Activated naive CD4-positive, alpha-beta T cell treated with anti-CD3 and anti-CD28 coated beads for 36 hours (primary cell): ENCODE data around the gene KRTAP10-2. TPM values are rescaled to one million over a fixed set of nuclear protein-coding genes. Genes with fewer than 3 reads are reported as not detected.
A peak's percentile ranks its signal among the peaks of the same experiment; 100 is the strongest.
"Not testable (repeated sequence)": the region's sequence is repeated elsewhere in the genome, so short reads cannot be mapped to it uniquely, and the experiment has no call there.

Experiments used
- CTCF ChIA-PET: fragments of 350-600 bp; sonication (Branson Sonifier 250); formaldehyde crosslinking; loops from one replicate; lab custom pipeline; 2021; ENCODE audit warnings: antibody characterized with exemption; lab: Charles Lee
- DNase-seq: peaks from one replicate; pipeline ENCODE4 v3.0.0-alpha.2; 2020
- H3K27ac Mint-ChIP-seq: one replicate; pipeline ENCODE4 v1.8.0; 2021; ENCODE audit warnings: mild to moderate bottlenecking, mixed read lengths
- H3K27me3 Mint-ChIP-seq: one replicate; pipeline ENCODE4 v1.8.0; 2021; ENCODE audit warnings: low read depth, mixed read lengths
- H3K36me3 Mint-ChIP-seq: one replicate; pipeline ENCODE4 v1.8.0; 2021; ENCODE audit warnings: low read depth, mixed read lengths
- H3K4me1 Mint-ChIP-seq: one replicate; pipeline ENCODE4 v1.8.0; 2021; ENCODE audit warnings: low read depth, mixed read lengths
- H3K4me3 Mint-ChIP-seq: one replicate; pipeline ENCODE4 v1.8.0; 2021; ENCODE audit warnings: mild to moderate bottlenecking, moderate library complexity, mixed read lengths
- H3K9me3 Mint-ChIP-seq: one replicate; pipeline ENCODE4 v1.8.0; 2021; ENCODE audit warnings: mixed read lengths
- intact Hi-C: fragments of 100-400 bp; cut with micrococcal nuclease; formaldehyde crosslinking; loops from one replicate; pipeline ENCODE4 v1.15.1; 2023
- total RNA-seq, 2 experiments: library from RNA; stranded (reverse); gene quantifications; one replicate each; pipeline ENCODE4 v1.2.3, GENCODE V29; 2021

Gene KRTAP10-2
- total RNA-seq, 2 experiments from 2014 or later: not detected

- DNase-seq: no peak
- H3K27me3 Mint-ChIP-seq: no peaks in the 10 kb centered on the region
- CTCF ChIA-PET: no interaction called here
- no peaks in the 10 kb centered on the region for H3K36me3 Mint-ChIP-seq
- H3K4me3 Mint-ChIP-seq: no peak overlapping the region
- intact Hi-C loops: no loop called here
- H3K27ac Mint-ChIP-seq: no peak overlapping the region
- H3K4me1 Mint-ChIP-seq: peaks cover 9% of the 10 kb centered on the region
- H3K9me3 Mint-ChIP-seq: peaks cover 2% of the 10 kb centered on the region
These were observed 17.6 kb upstream of the KRTAP10-2 start for GRCh38 chr21:44568667-44569556.

- Mint-ChIP-seq H3K4me3 (no peak overlapping the region), H3K36me3 (no peaks in the 10 kb centered on the region), H3K27ac (no peak overlapping the region), H3K27me3 (no peaks in the 10 kb centered on the region), H3K9me3 (peaks cover 2% of the 10 kb centered on the region), H3K4me1 (peaks cover 9% of the 10 kb centered on the region)
- CTCF ChIA-PET: no interaction called here
- intact Hi-C loops: no loop called here
- DNase-seq: no peak
These were observed 17.0 kb upstream of the KRTAP10-2 start for GRCh38 chr21:44568261-44568660.

DNA sequence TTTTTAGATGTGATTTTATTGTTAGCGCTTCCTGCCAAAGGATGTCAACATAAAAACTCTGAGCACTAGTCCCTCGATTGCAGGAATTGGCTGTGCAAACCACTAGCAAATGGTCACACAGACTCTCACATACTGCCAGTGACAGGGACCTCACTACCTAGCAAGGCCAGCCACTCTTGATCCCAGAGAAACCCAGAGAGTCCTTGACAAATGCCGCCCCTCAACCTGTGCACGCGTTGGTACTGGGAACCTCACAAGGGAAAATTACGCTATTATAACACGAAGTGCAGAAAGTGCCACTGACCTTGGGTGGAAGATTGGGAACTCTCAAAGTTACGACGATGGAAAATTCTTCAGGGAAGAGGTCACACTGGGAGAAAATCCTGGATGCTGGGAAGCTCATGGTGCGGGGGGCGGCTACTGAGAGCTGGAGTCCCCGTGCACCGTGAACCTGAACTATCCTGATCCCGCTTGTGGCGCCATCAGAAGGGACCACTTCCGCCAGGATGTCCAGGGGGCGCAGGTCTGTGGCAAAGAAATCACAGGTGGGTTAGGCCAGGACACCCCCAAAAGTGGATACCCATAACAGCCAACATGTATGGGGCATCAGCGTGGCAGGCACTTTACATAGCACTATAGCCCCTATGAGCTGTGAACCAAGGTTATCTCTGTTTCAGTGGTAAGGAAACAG is 16.3 kb upstream of the KRTAP10-2 start:
- Mint-ChIP-seq H3K36me3 (no peaks in the 10 kb centered on the region), H3K27me3 (no peaks in the 10 kb centered on the region), H3K4me1 (peaks cover 9% of the 10 kb centered on the region), H3K9me3 (peaks cover 2% of the 10 kb centered on the region), H3K27ac (no peak overlapping the region), H3K4me3 (no peak overlapping the region)
- no peak for DNase-seq
- CTCF ChIA-PET: no interaction called here
- intact Hi-C loops: no loop called here

DNA sequence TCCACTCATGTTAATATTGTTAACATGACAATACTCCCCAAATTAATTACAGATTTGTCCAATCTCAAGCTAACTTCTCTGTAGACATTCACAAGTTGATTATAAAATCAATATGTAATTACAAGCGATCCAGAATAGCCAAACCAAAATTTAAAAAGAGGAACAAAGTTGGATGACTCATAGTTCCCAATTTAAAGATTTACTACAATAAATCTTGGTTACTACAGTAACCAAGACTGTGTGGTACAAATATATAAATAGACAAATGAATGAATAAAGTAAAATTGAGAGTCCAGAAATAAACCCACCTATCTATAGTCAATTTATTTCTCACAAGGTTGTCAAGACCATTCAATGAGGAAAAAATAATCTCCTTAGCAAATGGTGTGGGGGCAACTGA is 15.1 kb upstream of the KRTAP10-2 start:
- Mint-ChIP-seq H3K27ac (no peak overlapping the region), H3K4me1 (peaks cover 9% of the 10 kb centered on the region), H3K27me3 (no peaks in the 10 kb centered on the region), H3K4me3 (no peak overlapping the region), H3K36me3 (no peaks in the 10 kb centered on the region), H3K9me3 (peaks cover 7% of the 10 kb centered on the region)
- intact Hi-C loops: no loop called here
- no peak for DNase-seq
- CTCF ChIA-PET: no interaction called here

- Mint-ChIP-seq H3K9me3 (peaks cover 10% of the 10 kb centered on the region), H3K27ac (peak overlapping the region; percentile 58), H3K36me3 (no peaks in the 10 kb centered on the region), H3K4me1 (peaks cover 9% of the 10 kb centered on the region), H3K4me3 (no peak overlapping the region), H3K27me3 (no peaks in the 10 kb centered on the region)
- intact Hi-C loops: no loop called here
- no peak for DNase-seq
- CTCF ChIA-PET: no interaction called here
These were observed 13.7 kb upstream of the KRTAP10-2 start for GRCh38 chr21:44564886-44565598.

- intact Hi-C loops: no loop called here
- Mint-ChIP-seq H3K4me3 (no peak overlapping the region), H3K4me1 (peaks cover 9% of the 10 kb centered on the region), H3K9me3 (peaks cover 10% of the 10 kb centered on the region), H3K27ac (no peak overlapping the region), H3K36me3 (no peaks in the 10 kb centered on the region), H3K27me3 (no peaks in the 10 kb centered on the region)
- no peak for DNase-seq
- CTCF ChIA-PET: no interaction called here
These were observed 12.8 kb upstream of the KRTAP10-2 start for GRCh38 chr21:44564099-44564498.

- no peak within 1 kb of the TSS for H3K4me3 Mint-ChIP-seq
- no peaks in the 10 kb centered on the region for H3K36me3 Mint-ChIP-seq
- H3K4me1 Mint-ChIP-seq: no peaks in the 10 kb centered on the region
- no peak within 1 kb of the TSS for H3K27ac Mint-ChIP-seq
- no peaks in the 10 kb centered on the region for H3K27me3 Mint-ChIP-seq
- intact Hi-C loops: no loop called here
- CTCF ChIA-PET: no interaction called here
- peaks cover 14% of the 10 kb centered on the region for H3K9me3 Mint-ChIP-seq
- DNase-seq: no peak
These were observed 7.4 kb upstream of the KRTAP10-2 start, which contains the start of gene KRTAP10-3 for GRCh38 chr21:44558695-44559094. TSS of gene KRTAP10-3 (minus strand) at chr21:44558795. CDS start at chr21:44558715, 80 bp downstream.

DNA sequence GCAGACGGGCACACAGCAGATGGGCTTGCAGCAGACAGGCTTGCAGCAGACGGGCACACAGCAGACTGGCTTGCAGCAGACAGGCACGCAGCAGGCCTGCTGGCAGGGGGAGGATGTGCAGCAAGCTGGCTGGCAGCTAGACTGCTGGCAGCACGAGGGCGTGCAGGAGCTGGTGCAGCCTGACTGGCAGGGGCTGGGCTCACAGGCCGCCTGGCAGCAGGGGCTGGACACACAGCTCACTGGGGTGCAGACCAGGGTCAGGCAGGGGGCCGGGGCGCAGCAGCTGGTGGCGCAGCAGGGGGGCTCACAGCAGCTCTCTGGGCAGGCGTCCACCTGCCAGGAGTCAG is 7.0 kb upstream of the KRTAP10-2 start:
- H3K4me3 Mint-ChIP-seq, H3K36me3 Mint-ChIP-seq, H3K27me3 Mint-ChIP-seq, CTCF ChIA-PET, DNase-seq, H3K4me1 Mint-ChIP-seq, intact Hi-C loops, H3K27ac Mint-ChIP-seq: not testable (repeated sequence)
- peaks cover 17% of the 10 kb centered on the region for H3K9me3 Mint-ChIP-seq

GRCh38 chr21:44557491-44558328 is 6.4 kb upstream of the KRTAP10-2 start:
- Mint-ChIP-seq H3K4me1 (no peaks in the 10 kb centered on the region), H3K9me3 (peaks cover 18% of the 10 kb centered on the region), H3K27me3 (no peaks in the 10 kb centered on the region), H3K4me3 (no peak overlapping the region), H3K36me3 (no peaks in the 10 kb centered on the region), H3K27ac (no peak overlapping the region)
- no peak for DNase-seq
- intact Hi-C loops: no loop called here
- CTCF ChIA-PET: no interaction called here

- no peaks in the 10 kb centered on the region for H3K36me3 Mint-ChIP-seq
- H3K9me3 Mint-ChIP-seq: peaks cover 13% of the 10 kb centered on the region
- no peaks in the 10 kb centered on the region for H3K27me3 Mint-ChIP-seq
- intact Hi-C loops: no loop called here
- CTCF ChIA-PET: no interaction called here
- no peak for DNase-seq
- no peak overlapping the region for H3K4me3 Mint-ChIP-seq
- no peaks in the 10 kb centered on the region for H3K4me1 Mint-ChIP-seq
- no peak overlapping the region for H3K27ac Mint-ChIP-seq
These were observed 5.6 kb upstream of the KRTAP10-2 start for GRCh38 chr21:44556879-44557278.

- Mint-ChIP-seq H3K27ac (no peak overlapping the region), H3K4me1 (no peaks in the 10 kb centered on the region), H3K27me3 (no peaks in the 10 kb centered on the region), H3K4me3 (no peak overlapping the region), H3K36me3 (no peaks in the 10 kb centered on the region), H3K9me3 (peaks cover 8% of the 10 kb centered on the region)
- intact Hi-C loops: no loop called here
- CTCF ChIA-PET: no interaction called here
- DNase-seq: no peak
These were observed 4.0 kb upstream of the KRTAP10-2 start for GRCh38 chr21:44555200-44555875.
